ENCODE data around the gene MYL12B.
A peak's percentile ranks its signal among the peaks of the same experiment; 100 is the strongest.
"Not testable (repeated sequence)": the region's sequence is repeated elsewhere in the genome, so short reads cannot be mapped to it uniquely, and the experiment has no call there.

The MYL12B gene

DNA sequence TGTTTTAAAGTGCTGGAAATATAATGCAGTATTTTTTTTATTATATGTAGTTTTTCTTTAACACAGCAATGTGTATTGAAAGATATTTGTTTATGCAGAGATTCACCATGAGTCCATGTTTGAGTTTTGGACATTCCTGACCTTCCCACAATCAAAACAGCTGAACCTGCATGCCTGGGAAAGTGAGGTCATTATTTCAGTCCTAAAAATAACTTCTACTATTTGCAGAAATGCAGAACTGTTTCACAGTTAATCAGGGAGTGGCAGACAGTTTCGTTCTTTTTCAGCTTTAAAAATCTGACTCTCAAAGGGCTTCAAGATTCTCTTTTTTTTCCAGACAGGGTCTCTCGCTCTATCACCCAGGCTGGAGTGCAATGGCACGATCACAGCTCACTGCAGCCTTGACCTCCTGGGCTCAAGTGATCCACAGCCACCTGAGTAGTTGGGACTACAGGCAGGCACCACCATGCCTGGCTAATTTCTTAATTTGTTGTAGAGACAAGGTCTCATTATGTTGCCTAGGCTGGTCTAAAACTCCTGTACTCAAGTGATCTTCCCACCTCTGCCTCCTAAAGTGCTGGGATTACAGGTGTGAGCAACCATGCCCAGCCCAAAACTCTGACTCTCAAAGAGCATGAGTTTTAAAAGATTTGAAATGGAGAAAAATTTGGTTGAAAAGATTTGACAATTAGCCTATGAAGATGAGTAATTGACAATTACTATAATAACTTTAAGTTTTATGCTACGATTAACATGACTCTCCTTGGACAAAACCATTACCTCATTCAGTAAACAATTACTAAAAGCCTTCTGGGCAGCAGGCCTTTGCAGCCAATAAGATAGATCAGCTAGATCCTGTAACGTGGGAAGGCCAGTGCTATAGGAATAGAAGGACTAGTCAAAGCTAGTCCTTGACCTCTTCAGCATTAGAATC, 5.0 kb upstream of the MYL12B start:
- DNase-seq (ENCODE audit: low read depth, low spot score), result peak; percentile 70
- peak overlapping the region; percentile 97 for H3K27ac ChIP-seq

DNA sequence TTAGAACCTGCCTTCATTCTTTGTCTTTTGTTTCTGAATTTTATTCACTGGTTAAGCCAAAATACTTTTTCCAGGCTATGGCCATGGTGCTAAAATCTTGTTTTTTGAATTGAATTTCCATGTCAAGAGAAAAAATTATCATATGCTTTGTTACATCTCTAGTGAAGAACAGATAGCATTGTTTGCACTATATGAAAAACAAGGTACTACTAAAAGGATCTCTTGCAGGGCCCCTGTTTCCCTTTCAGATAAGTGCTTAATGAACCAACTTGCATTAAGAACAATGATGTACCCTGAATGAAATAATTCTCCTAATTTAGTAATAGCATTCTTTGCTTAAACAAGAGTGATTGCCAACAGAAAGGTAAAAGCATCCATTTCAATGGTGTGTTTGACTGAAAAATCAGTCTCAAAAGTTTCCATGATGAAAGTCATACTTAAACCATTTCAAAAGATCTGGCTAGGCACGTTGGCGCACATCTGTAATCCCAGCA, 4.3 kb upstream of the MYL12B start:
- H3K27ac ChIP-seq, result peak overlapping the region; percentile 97

DNA sequence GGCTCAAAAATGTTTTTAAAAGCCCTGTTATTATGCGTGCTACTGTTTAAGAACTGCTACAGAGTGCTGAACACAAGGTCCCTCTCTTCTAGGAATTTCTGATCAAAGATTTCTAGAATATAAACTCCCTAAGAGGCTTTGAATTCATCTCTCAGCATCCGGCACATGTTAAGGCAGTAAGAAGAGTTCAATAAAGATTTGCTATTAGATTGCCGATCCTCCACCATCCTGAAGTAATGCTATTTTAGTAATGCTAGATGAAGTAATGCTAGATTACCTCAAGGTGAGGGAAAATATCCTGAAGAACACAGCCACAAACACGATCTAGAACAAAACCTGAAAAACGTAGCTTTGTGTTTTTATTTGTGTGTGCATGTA, 949 bp upstream of the MYL12B start:
- no peak for DNase-seq (ENCODE audit: low read depth, low spot score)
- peak overlapping the region; percentile 97 for H3K27ac ChIP-seq

More for the DNA sequence above, 4.3 kb upstream of the MYL12B start:
- no peak for DNase-seq (ENCODE audit: low read depth, low spot score)

DNA sequence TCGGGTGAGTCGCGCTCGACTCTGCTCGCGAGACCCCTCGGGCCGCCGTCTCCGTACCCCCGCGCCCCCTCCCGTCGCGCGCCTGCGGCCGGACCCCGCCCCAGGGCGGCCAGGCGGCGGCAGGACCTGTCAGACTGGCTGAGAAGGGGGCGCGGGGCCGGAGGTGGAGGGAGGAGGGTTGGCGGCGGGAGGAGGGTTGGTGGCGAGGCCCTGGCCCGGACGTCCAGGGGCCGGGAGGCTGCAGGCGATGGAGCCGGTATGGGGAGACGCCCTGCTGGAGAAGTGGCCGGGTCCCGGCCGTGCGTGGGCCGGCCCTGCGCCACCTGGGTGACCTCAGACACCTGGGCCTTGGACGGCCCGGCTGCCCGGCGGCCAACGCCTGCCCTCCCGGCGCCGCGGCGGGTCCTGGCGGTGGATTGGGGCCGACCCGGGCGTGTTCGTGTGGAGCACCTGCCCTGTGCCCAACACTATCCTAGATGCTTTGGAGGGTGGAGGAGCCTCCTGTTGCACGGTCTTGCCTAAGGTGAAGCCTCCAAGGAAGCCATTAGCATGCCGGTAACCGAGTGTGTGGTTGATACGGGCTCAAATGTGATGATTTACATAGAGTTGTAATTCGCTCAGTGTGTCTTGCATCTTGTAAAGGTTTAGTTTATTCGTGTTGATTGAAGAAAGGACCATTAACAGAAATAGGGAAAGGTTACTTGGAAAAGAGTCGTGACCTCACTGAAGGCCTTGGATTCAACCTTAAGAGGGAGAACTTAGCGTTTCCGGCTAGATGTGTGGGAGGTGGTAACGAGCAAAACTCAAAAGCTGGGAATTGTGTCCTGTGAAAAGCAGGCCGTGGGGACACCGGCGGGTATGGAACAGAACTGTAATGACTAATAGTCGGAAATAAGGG, 550 bp downstream of the MYL12B start:
- no peak for DNase-seq (ENCODE audit: low read depth, low spot score)
- peak overlapping the region; percentile 97 for H3K27ac ChIP-seq

DNA sequence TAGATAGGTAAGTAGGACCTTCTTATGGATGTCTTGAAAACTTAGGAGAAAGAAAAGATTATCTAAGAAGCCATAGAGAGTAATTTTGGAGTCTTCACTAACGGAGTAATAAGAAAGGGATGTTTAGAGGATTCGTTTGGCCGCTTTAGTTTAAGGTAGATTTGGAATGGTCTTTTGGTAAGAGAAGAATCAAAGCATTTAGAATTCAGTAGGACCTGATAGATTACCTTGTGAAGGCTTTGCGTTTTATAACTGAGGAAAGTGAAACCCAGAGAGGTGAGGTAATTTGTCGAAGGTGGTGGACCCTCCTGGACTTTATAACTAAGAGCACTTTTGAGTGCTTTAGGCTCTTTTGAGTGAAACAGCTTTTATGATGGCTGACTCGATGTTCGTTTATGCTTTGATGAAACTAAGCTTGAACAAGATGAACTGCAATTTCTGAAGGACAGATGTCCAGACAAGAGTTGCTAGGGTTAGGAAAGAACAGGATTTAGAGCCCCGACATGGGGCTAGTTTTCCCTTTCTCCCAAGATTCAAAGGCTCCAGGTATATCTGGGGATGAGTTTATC, 1.3 kb downstream of the MYL12B start:
- peak overlapping the region; percentile 97 for H3K27ac ChIP-seq
- DNase-seq (ENCODE audit: low read depth, low spot score), result no peak

DNA sequence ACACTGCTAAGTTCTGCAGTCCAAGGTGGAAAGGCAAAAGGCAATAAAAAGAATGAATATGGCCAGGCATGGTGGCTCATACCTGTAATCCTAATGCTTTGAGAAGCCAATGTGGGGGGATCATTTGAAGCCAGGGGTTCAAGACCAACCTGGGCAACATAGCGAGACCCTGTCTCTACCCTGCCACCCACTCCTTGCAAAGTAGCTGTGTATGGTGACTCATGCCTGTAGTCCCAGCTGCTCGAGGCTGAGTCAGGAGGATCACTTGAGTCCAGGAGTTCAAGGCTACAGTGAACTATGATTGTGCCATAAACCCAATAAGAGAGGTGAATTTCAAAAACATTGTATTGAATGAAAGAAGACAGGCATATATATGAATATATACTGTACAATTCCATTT, 2.4 kb downstream of the MYL12B start:
- DNase-seq (ENCODE audit: low read depth, low spot score), result no peak
- peak overlapping the region; percentile 97 for H3K27ac ChIP-seq

DNA sequence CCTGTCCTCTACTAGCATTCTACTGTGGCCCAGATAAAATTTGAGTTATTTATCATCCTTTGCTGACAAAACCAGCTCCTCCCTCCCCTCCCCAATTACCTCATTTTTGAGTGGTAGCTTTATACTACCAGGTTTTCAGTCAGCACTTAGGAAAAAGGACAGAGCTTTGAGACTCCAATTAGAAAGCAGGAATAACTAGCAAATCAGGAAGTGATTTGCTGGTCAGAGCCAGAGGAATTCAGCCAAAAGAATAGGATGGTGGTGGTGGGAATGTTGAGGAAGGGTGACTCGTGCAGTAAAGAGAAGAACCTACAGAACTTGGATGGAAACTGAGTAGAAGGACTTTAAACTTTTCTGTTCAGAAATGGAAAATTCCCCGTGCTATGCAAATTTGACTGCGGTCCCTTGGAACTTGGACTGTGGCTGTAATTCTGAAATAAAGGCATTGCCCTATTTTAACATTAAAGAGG, 3.7 kb downstream of the MYL12B start:
- DNase-seq (ENCODE audit: low read depth, low spot score), result no peak
- peak overlapping the region; percentile 97 for H3K27ac ChIP-seq

DNA sequence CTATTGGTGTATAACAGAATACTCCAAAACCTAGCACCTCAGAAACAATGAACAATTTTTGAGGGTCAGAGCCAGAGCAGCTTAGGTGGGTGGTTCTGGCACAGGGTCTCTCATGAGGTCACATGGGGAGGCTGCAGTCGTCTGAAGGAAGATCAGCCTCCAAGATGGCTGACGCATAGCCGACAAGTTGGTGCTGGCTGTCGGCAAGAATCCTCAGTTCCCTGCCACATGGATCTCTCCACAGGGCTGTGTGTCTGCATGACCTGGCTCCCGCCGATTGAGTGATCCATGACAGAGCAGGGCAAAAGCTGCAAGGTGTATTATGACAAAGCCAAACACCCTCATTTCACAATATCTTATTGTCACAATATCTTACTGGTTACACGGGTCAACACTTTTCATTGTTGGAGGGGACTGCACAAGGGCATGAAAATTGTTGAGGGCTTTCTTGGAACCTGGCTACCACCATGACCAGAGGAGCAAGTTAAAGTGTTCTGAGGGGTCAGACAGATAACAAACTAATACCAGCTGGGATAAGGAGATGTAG, 4.2 kb downstream of the MYL12B start:
- peak overlapping the region; percentile 97 for H3K27ac ChIP-seq
- DNase-seq (ENCODE audit: low read depth, low spot score), result no peak

DNA sequence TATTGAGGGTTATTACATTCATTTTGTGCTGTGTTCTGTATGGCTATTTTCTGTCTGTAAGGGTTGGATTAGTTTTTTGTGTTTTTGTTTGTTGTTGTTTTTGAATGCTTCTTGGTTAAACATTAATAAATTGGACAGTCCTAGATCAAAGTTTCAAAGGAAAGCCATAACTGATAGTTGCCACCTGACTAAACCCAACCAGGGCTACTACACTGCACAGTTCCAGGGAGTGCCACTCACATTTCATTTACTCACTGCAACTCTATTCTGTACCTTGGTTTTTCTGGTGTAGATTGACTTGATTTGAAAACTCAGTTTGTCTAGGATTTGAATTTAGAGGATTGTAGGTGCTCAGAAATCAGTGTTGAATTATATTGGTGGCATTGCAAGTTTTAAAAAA, 6.4 kb downstream of the MYL12B start:
- DNase-seq (ENCODE audit: low read depth, low spot score), result no peak
- H3K27ac ChIP-seq, result peak overlapping the region; percentile 97

DNA sequence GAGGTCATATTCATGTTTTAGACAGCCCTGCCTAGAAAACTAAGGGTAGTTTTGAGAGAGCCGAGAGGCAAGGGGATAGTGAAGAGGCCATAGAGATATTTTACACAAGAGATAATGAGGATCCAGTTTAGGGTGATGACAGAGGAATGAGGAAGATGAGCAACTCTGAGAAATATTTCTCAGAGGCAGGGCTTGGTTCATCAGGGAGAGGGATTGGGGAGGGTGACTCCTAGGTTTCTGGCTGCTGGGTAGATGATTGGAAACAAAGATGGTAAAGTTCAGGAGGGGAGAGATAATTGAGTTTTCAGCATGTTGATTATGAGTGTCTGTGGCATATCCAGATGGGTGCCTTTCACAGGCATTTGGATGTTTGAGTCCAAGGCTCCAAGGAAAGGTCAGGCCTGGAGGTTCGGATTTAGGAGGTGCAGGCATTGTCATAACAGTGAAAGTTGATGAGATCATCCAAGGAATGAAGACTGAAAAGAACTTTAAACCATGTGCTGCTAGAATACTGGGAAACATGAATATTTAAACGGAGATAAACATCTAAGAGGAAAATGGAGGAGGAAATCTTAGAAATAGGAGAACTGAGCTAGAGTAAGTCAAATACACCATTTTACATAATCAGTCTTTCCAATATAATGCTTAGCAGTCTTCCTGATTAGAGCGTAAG, 7.4 kb downstream of the MYL12B start:
- peak overlapping the region; percentile 97 for H3K27ac ChIP-seq
- no peak for DNase-seq (ENCODE audit: low read depth, low spot score)

DNA sequence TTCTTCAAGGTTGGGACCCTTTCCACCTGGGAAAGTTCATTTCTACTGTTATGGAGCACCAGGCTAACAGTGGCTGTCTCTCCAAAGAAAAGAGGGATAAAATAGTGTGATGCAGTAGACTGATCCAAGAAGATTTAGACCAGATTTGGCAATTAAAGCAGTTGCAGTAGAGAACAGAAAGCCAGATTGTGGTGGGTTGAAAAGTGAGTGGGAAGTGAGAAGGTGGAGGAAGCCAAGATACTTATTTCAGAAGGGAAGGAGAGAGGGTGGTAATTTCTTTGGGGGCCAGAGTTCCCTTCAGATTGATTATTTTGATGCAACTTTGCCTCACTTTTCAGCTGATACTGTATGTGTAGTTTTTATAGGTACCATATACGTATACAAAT, 8.0 kb downstream of the MYL12B start:
- DNase-seq (ENCODE audit: low read depth, low spot score), result no peak
- H3K27ac ChIP-seq, result peak overlapping the region; percentile 97

DNA sequence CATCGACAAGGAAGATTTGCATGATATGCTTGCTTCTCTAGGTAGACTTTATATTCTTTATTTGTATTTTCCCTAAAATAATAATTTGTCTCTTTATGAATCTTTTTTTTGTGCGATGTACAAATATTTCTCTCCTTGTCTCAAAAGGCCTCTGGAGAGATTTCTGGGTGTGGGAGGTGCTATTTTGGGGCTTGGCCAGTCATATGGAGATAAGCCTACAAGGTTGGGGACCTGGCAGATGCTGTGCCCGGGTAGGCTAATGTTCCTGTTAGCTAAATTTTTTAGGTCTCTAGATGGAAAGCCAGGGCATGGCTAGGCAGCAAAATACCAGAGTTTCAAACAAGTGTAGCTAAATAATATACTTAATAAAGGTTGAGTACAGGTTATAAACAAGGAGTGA, 11.1 kb downstream of the MYL12B start:
- no peak for DNase-seq (ENCODE audit: low read depth, low spot score)
- no peak overlapping the region for H3K27ac ChIP-seq

DNA sequence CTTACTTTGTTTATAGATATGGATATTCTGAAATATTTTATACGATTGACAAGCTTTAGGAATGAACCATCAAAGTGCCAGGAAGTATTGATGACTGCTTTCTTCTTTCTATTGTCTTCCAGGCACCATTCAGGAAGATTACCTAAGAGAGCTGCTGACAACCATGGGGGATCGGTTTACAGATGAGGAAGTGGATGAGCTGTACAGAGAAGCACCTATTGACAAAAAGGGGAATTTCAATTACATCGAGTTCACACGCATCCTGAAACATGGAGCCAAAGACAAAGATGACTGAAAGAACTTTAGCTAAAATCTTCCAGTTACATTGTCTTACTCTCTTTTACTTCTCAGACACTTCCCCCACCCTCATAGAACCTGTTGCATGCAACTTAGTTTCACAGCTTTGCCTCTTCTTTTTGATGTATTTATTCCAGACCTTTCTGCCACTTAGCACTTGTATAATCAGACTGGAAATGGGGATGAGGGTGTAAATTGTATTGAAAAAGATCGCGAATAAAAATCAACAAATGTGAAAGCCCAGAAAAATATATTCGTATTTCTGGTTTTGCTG, 15.8 kb downstream of the MYL12B start:
- peak overlapping the region; percentile 10 for H3K27ac ChIP-seq
- DNase-seq (ENCODE audit: low read depth, low spot score), result not testable (repeated sequence)

DNA sequence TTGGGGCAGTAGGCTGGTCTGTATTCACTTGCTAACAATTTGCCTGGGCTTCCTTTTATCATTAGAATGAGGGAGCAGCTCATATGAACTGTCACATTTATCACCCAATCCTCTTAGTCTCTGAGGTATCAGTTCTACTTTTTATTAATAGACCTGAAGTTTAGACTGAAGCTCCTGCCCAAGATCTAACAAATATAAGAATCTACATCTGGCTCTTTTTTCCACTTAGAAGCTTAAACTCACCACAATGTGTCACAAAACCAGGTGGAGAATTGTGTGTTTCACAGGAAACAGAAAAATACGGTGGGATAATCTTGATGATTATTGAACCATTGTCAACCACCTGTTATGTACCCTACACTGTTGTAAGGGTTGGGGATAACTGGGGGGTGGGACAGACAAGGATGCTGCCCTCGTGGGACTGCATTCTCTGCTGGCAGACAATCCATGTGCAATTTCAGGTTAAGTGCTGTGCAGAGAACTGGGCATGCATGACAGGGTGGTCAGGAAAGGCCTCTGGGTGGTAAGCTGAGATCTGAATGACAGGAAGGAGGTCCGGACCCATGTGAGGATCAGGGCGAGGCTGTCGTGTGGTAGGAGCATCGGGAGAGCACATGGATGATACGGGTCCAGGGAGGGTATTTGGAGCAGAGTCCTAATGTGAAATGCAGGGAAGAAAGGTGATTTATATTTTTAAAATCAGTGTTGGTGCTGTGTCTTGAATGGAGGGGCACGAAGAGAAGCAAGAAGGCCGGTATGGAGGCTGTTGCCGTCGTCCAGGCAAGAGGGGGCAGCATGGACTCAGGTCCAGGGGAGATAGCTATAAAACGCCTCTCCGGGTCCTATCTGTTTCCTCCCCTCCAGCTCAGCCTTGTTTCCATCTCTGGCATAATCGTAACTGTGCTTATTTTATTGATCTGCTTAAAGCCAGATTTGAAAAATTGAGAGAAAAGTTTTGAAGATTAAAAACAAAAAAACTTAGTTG, 17.6 kb downstream of the MYL12B start:
- peak overlapping the region; percentile 18 for H3K27ac ChIP-seq
- DNase-seq (ENCODE audit: low read depth, low spot score), result no peak

DNA sequence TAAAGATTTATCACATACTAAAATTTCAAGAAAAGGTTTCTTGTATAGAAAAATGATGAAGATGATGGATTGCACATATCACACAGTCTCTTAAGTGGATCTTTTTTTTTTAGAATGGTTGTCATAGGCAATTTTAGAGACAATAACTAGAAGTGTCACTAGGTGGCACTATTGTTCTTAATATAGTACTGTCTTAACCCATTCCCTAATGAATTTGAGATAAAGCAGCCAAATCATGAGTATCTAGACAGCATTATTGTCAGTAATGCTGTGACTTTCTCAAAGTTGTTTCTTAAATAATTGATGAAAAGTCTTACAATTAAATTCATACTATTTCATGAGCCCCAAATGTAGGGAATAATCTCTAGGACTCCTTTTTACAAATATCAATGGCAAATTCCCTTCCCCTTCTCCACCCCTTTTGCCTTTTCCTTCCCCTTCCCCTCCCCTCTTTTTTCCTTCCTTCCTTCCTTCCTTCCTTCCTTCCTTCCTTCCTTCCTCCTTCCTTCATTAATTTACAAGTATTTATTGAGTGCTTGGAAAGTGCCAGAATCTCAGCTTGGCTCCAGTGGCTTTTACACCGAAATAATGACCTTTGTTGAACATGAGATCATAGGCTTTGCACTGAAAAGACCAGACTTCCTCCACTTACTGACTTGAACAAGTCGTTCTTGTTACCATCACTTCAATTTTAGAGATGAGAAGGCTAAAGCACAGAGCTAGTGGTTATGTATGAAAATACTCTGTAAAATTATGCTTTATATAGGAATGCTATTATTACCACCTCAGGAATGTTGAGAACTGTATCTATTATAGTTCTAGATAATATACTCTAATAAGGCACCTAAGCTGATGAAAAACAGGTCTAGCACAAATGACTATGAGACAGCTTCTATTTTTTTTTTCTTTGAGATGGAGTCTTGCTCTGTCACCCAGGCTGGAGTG, 19.8 kb downstream of the MYL12B start:
- no peak for DNase-seq (ENCODE audit: low read depth, low spot score)
- H3K27ac ChIP-seq, result peak overlapping the region; percentile 6

DNA sequence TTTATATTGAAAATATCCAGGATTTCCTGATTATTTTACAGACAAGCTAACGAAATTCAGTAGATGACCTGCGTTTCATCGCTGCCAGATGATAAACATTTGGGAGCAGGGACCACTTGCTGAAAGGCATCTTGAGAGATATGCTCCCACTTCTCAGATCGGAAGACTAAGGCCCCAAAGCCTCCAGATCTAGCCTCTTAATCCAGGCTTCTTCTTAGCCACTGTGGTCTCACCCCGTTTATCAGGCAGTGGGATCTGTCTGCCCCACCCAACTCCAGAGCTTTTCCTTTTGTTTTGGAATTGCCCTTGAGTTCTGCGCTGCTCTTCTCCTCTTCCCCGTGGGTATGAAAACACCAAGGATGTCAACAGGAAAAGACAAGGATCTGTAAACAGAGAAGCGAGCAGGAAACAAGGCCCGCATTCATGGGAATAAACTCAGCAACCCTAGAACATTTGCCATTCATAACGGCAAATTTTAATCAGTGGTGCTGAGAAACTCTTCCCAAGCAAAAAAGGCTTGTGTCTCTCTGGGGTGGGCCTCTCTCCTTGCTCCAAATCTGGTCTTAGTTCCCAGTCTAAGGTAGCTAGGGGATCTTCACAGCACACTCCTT, 21.4 kb downstream of the MYL12B start:
- DNase-seq (ENCODE audit: low read depth, low spot score), result no peak
- H3K27ac ChIP-seq, result no peak overlapping the region

DNA sequence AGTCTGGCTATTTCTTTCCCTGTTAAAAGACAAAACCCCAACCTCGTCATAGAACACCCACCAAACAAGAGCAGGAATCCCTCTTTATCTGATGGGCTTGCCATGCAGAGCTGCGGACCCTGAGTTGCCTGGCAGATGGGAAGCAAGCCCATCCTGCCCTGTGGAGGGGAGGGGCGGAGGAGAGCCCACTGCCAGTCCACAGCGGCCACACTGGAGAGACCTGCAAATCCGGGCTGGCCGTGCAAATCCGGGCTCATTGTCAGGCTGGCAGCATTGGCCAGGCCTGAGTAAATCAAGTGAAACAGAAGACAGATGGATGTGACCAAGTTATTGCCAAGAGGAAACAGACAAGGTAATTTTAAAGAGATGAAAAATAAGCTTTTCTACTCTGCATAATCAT, 22.0 kb downstream of the MYL12B start:
- DNase-seq (ENCODE audit: low read depth, low spot score), result no peak
- H3K27ac ChIP-seq, result no peak overlapping the region

All from epithelial cell of prostate (primary cell).